ENCODE measurements around the gene SIRPG.

DNA sequence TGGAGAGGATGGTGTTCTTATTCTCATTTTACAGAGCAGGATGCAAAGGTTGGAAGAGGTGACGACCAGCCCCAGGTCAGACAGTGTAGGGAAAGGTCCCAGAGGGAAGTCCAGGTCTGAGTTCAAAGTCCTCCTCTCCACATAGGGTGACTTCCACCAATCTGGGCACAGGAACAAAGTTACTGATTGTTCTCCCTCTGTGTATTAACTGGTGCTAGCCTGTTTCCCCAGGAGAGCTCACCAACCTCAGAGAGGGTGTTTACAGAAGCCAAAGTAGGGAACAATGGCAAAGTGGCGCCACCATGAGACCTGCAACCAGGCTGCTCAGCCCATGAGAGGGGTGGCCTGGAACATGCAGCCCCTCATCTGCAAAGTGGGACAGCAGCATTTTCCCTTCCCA is 21.0 kb downstream of the SIRPG start:
- TF ChIP-seq CTCF (IDR thresholded peaks at IDR 0.05): no peak
- no peak for TF ChIP-seq POLR2A (IDR thresholded peaks at IDR 0.05)

Data from vagina (tissue), 2 donors.